HL-60 (cell line): ENCODE data around the gene C16orf95.

ENCODE experiments used
- POLR2AphosphoS5 ChIP-seq: IDR thresholded peaks from 2 replicates; pipeline ENCODE4 v1.6.1; 2012; ENCODE audit warnings: low read depth
- REST ChIP-seq: IDR thresholded peaks from 2 replicates; pipeline ENCODE4 v1.6.1; 2012; ENCODE audit warnings: low read depth; ENCODE audit not compliant: insufficient replicate concordance
- TF ChIP-seq, protein P1 (sequence below): IDR thresholded peaks from one replicate; pipeline ENCODE4 v1.5.1; 2011; ENCODE audit warnings: low read length, control low read depth, inconsistent platforms; ENCODE audit not compliant: insufficient read depth

DNA sequence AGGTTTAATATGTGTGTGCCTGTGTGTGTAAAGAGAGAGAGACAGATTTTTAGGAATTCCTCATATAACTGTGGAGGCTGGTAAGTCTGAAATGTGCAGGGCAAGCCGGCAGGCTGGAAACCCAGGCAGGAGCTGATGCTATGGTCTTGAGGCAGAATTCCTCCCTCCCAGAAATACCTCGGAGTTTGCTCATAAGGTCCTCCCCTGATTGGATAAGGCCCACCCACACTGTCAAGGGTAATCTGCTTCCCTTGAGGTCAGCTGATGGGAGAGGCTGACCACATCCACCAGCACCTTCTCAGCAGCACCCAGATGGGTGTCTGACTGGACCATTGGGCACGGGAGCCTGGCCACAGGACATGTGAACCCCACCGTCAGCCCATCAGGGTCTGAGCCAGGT, 42.4 kb downstream of the C16orf95 start:
- TF ChIP-seq, protein P1, sequence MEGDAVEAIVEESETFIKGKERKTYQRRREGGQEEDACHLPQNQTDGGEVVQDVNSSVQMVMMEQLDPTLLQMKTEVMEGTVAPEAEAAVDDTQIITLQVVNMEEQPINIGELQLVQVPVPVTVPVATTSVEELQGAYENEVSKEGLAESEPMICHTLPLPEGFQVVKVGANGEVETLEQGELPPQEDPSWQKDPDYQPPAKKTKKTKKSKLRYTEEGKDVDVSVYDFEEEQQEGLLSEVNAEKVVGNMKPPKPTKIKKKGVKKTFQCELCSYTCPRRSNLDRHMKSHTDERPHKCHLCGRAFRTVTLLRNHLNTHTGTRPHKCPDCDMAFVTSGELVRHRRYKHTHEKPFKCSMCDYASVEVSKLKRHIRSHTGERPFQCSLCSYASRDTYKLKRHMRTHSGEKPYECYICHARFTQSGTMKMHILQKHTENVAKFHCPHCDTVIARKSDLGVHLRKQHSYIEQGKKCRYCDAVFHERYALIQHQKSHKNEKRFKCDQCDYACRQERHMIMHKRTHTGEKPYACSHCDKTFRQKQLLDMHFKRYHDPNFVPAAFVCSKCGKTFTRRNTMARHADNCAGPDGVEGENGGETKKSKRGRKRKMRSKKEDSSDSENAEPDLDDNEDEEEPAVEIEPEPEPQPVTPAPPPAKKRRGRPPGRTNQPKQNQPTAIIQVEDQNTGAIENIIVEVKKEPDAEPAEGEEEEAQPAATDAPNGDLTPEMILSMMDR = no peak
- no peak for TF ChIP-seq REST
- no peak for TF ChIP-seq POLR2AphosphoS5
